HCT116 (cell line): ENCODE measurements around the gene ADARB1. TPM values are rescaled to one million over a fixed set of nuclear protein-coding genes. Genes with fewer than 3 reads are reported as not detected.

ENCODE experiments used
- ATAC-seq: fragments of 200-7000 bp; cut with Tn5 transposase; 2 replicates; pipeline ENCODE4 v1.9.1; 2020; ENCODE audit warnings: mild to moderate bottlenecking, moderate library complexity
- BruUV-seq: library from RNA; stranded (reverse); fragments of 400-500 nt; replicated peaks from 2 replicates; lab custom pipeline; 2021; lab: Mats Ljungman, UMichigan
- CTCF ChIA-PET: fragments of 300-600 bp; sonication (Branson Sonifier 250); formaldehyde crosslinking; loops from one replicate; lab custom pipeline; 2021; ENCODE audit warnings: antibody characterized with exemption; lab: Charles Lee
- POLR2A ChIA-PET: fragments of 300-600, 350-600 bp; sonication (Branson Sonifier 250); formaldehyde crosslinking; loops from one replicate; lab custom pipeline; 2021; ENCODE audit warnings: antibody characterized with exemption; lab: Charles Lee
- RAD21 ChIA-PET, 2 experiments: fragments of 300-600 bp; sonication (Branson Sonifier 250); formaldehyde crosslinking; loops; one replicate each; lab custom pipeline; 2023; ENCODE audit warnings: low total read pairs in 2 of 2; ENCODE audit not compliant: uncharacterized antibody in 2 of 2, unreplicated experiment in 2 of 2, low non-redundant PET in 1 of 2; lab: Charles Lee
- DNase-seq: peaks from one replicate; pipeline ENCODE4 v3.0.0-alpha.2; 2010; ENCODE audit warnings: low read depth, low spot score
- H2AFZ ChIP-seq: fragments of 200-600 bp; shearing (Covaris generic), sonication (generic); 2 replicates; pipeline ENCODE4 v1.6.1; 2017; ENCODE audit warnings: low read depth, mixed run types, mixed read lengths, antibody characterized with exemption, low read length; ENCODE audit not compliant: poor library complexity, severe bottlenecking
- H3K27ac ChIP-seq: 2 replicates; pipeline ENCODE4 v1.5.1; 2012; ENCODE audit warnings: low read depth, low read length
- H3K27me3 ChIP-seq: fragments of 200-600 bp; sonication (generic); 2 replicates; pipeline ENCODE4 v1.6.1; 2016; ENCODE audit warnings: mixed run types, low read length, mixed read lengths; ENCODE audit not compliant: insufficient read depth
- H3K36me3 ChIP-seq, 2 experiments: fragments of 200-500 bp in 1 of 2; fragments of 200-600 bp in 1 of 2; sonication (Bioruptor generic) in 1 of 2; sonication (generic) in 1 of 2; 2 replicates each; pipeline versions ENCODE4 v1.5.1 to v1.6.1; 2014 to 2016; ENCODE audit warnings: low read length in 2 of 2, inconsistent platforms in 1 of 2, mixed read lengths in 1 of 2, mixed run types in 1 of 2; ENCODE audit not compliant: insufficient read depth in 2 of 2, control insufficient read depth in 1 of 2
- H3K4me1 ChIP-seq, 2 experiments: fragments of 200-600 bp in 1 of 2; sonication (generic) in 1 of 2; 2 replicates each; pipeline versions ENCODE4 v1.5.1 to v1.6.1; 2012 to 2017; ENCODE audit warnings: low read length in 2 of 2, inconsistent platforms in 1 of 2, mild to moderate bottlenecking in 1 of 2, mixed read lengths in 1 of 2, mixed run types in 1 of 2, moderate library complexity in 1 of 2; ENCODE audit not compliant: insufficient read depth in 2 of 2, control insufficient read depth in 1 of 2
- H3K4me2 ChIP-seq: fragments of 200-600 bp; sonication (generic); 2 replicates; pipeline ENCODE4 v1.6.1; 2017; ENCODE audit warnings: mixed run types, low read length, mixed read lengths
- H3K4me3 ChIP-seq, 2 experiments: fragments of 200-600 bp in 1 of 2; sonication (generic) in 1 of 2; replicated peaks in 1 of 2; 2 replicates each; pipeline ENCODE4 v1.5.1; 2011 to 2016; ENCODE audit warnings: low read length in 2 of 2, control low read depth in 1 of 2, low read depth in 1 of 2, mild to moderate bottlenecking in 1 of 2, mixed read lengths in 1 of 2, mixed run types in 1 of 2
- H3K79me2 ChIP-seq: fragments of 200-600 bp; sonication (generic); 2 replicates; pipeline ENCODE4 v1.6.1; 2017; ENCODE audit warnings: mild to moderate bottlenecking, mixed run types, low read length, moderate library complexity, mixed read lengths; ENCODE audit not compliant: insufficient read depth
- H3K9ac ChIP-seq: fragments of 200-600 bp; sonication (generic); 2 replicates; pipeline ENCODE4 v1.6.1; 2016; ENCODE audit warnings: low read length, mixed read lengths
- H3K9me2 ChIP-seq: fragments of 200-600 bp; sonication (generic), shearing (Covaris generic); 2 replicates; pipeline ENCODE4 v1.6.1; 2017; ENCODE audit warnings: mixed run types, mild to moderate bottlenecking, moderate library complexity; ENCODE audit not compliant: insufficient read depth
- H3K9me3 ChIP-seq, 2 experiments: fragments of 200-500 bp in 1 of 2; fragments of 200-600 bp in 1 of 2; sonication (Bioruptor generic) in 1 of 2; sonication (generic) in 1 of 2; 2 replicates each; pipeline ENCODE4 v1.6.1; 2014 to 2017; ENCODE audit warnings: low read length in 2 of 2, mixed read lengths in 2 of 2, inconsistent platforms in 1 of 2, low read depth in 1 of 2, mild to moderate bottlenecking in 1 of 2, mixed run types in 1 of 2, moderate library complexity in 1 of 2; ENCODE audit not compliant: control insufficient read depth in 1 of 2, insufficient read depth in 1 of 2
- H4K20me1 ChIP-seq: fragments of 200-600 bp; sonication (generic), shearing (Covaris generic); 2 replicates; pipeline ENCODE4 v1.6.1; 2017; ENCODE audit warnings: mixed run types, mild to moderate bottlenecking, moderate library complexity; ENCODE audit not compliant: insufficient read depth
- ATF3 ChIP-seq: IDR thresholded peaks from 2 replicates; pipeline ENCODE4 v1.6.1; 2012
- CBX3 ChIP-seq: IDR thresholded peaks from 2 replicates; pipeline ENCODE4 v1.6.1; 2012; ENCODE audit warnings: low read depth
- CEBPB ChIP-seq: IDR thresholded peaks from 2 replicates; pipeline ENCODE4 v1.6.1; 2012; ENCODE audit warnings: low read depth
- CTCF ChIP-seq, 3 experiments: fragments of 200-600 bp in 1 of 3; sonication (generic) in 1 of 3; IDR thresholded peaks in 2 of 3; conservative IDR thresholded peaks in 1 of 3; 2 replicates each; pipeline ENCODE4 v1.5.1; 2012 to 2017; ENCODE audit warnings: low read depth in 2 of 3, low read length in 2 of 3, antibody characterized with exemption in 1 of 3, borderline replicate concordance in 1 of 3, control low read depth in 1 of 3, mild to moderate bottlenecking in 1 of 3, mixed read lengths in 1 of 3, mixed run types in 1 of 3, moderate library complexity in 1 of 3; ENCODE audit not compliant: insufficient read depth in 1 of 3
- EGR1 ChIP-seq: IDR thresholded peaks from 2 replicates; pipeline ENCODE4 v1.6.1; 2012; ENCODE audit warnings: low read depth
- ELF1 ChIP-seq: IDR thresholded peaks from 2 replicates; pipeline ENCODE4 v1.6.1; 2012; ENCODE audit warnings: low read depth, borderline replicate concordance
- EZH2 ChIP-seq: fragments of 200-600 bp; sonication (generic); IDR thresholded peaks from 2 replicates; pipeline ENCODE4 v1.6.1; 2017; ENCODE audit warnings: antibody characterized with exemption, mixed run types
- FOSL1 ChIP-seq: IDR thresholded peaks from 2 replicates; pipeline ENCODE4 v1.6.1; 2012; ENCODE audit warnings: low read depth
- JUND ChIP-seq: IDR thresholded peaks from 2 replicates; pipeline ENCODE4 v1.6.1; 2012
- MAX ChIP-seq: IDR thresholded peaks from 2 replicates; pipeline ENCODE4 v1.6.1; 2012
- POLR2A ChIP-seq: IDR thresholded peaks from 2 replicates; pipeline ENCODE4 v1.7.0; 2011; ENCODE audit warnings: borderline replicate concordance; ENCODE audit not compliant: insufficient read depth, insufficient read length; ENCODE audit errors: extremely low read depth
- RAD21 ChIP-seq: IDR thresholded peaks from 2 replicates; pipeline ENCODE4 v1.6.1; 2012; ENCODE audit warnings: low read depth, mild to moderate bottlenecking
- REST ChIP-seq: IDR thresholded peaks from 2 replicates; pipeline ENCODE4 v1.6.1; 2012; ENCODE audit warnings: low read depth
- SIN3A ChIP-seq: IDR thresholded peaks from 2 replicates; pipeline ENCODE4 v1.6.1; 2012; ENCODE audit warnings: low read depth
- SP1 ChIP-seq: IDR thresholded peaks from 2 replicates; pipeline ENCODE4 v1.6.1; 2012; ENCODE audit warnings: low read depth
- SRF ChIP-seq: IDR thresholded peaks from 2 replicates; pipeline ENCODE4 v1.6.1; 2012; ENCODE audit warnings: low read depth
- YY1 ChIP-seq: IDR thresholded peaks from 2 replicates; pipeline ENCODE4 v1.6.1; 2011; ENCODE audit warnings: low read length, low read depth, moderate library complexity, mild to moderate bottlenecking; ENCODE audit not compliant: insufficient replicate concordance; ENCODE audit errors: extremely low read depth
- ZBTB33 ChIP-seq: IDR thresholded peaks from 2 replicates; pipeline ENCODE4 v1.6.1; 2011; ENCODE audit warnings: mild to moderate bottlenecking, low read length, moderate library complexity; ENCODE audit not compliant: insufficient replicate concordance; ENCODE audit errors: extremely low read depth
- ZFX ChIP-seq: fragments of 450-650 bp; IDR thresholded peaks from 2 replicates; pipeline ENCODE4 v1.6.1; 2017
- ZNF274 ChIP-seq: fragments of 200-500 bp; sonication (Bioruptor generic); IDR thresholded peaks from 2 replicates; pipeline ENCODE4 v1.6.1; 2014; ENCODE audit warnings: mild to moderate bottlenecking, low read depth, low read length, inconsistent platforms
- intact Hi-C: fragments of 100-400 bp; cut with micrococcal nuclease; formaldehyde crosslinking; loops from 2 replicates; pipeline ENCODE4 v1.10.0; 2022
- total RNA-seq: library from RNA; stranded (reverse); gene quantifications from one replicate; pipeline ENCODE4 v1.2.1, GENCODE V29; 2021; ENCODE audit not compliant: unreplicated experiment

ADARB1 gene
- total RNA-seq, 1 experiment from 2014 or later = 13.5 TPM

GRCh38 chr21:45234127-45234526 is 159.7 kb downstream of the ADARB1 start:
- H3K4me3 ChIP-seq = no peak overlapping the region
- no peak overlapping the region for H2AFZ ChIP-seq
- no peak overlapping the region for H3K9ac ChIP-seq
- ChIA-PET CTCF (no interaction called here), POLR2A (no interaction called here), RAD21 (no interaction called here)
- no peaks in the 10 kb centered on the region for H3K79me2 ChIP-seq
- H3K4me2 ChIP-seq = no peak overlapping the region
- DNase-seq = no peak
- BruUV-seq = no TSS peak
- no peaks in the 10 kb centered on the region; the same call in 1 of the 2 replicates for H3K27me3 ChIP-seq
- H3K9me3 ChIP-seq = peaks cover 0 to 3% of the 10 kb centered on the region in 2 experiments; a peak in 1 of 4 replicates
- no peak overlapping the region for H3K27ac ChIP-seq
- H3K9me2 ChIP-seq = no peaks in the 10 kb centered on the region
- peaks cover 0 to 2% of the 10 kb centered on the region in 2 experiments; a peak in 2 of 4 replicates for H3K4me1 ChIP-seq
- no peaks in the 10 kb centered on the region for H3K36me3 ChIP-seq
- intact Hi-C loops = no loop called here
- H4K20me1 ChIP-seq = no peaks in the 10 kb centered on the region
- TF ChIP-seq EGR1 (no peak), SIN3A (no peak), ZFX (no peak), CEBPB (no peak), ZNF274 (no peak), ATF3 (no peak), SRF (no peak), ELF1 (no peak), JUND (no peak), ZBTB33 (no peak), CBX3 (no peak), YY1 (no peak), RAD21 (no peak), MAX (no peak), EZH2 (no peak), POLR2A (no peak), REST (no peak), FOSL1 (no peak), SP1 (no peak), CTCF (IDR thresholded peaks at IDR 0.05 in 2 of 3, conservative IDR thresholded peaks at IDR 0.05 in 1 of 3; ENCODE audit: borderline replicate concordance in 1 of 3, insufficient read depth in 1 of 3, low read depth in 2 of 3, low read length in 2 of 3) (no peak)
- no peak for ATAC-seq
